Measurements from ENCODE around the gene CDC14A. TPM values are rescaled to one million over a fixed set of nuclear protein-coding genes. Genes with fewer than 3 reads are reported as not detected.

CDC14A gene
- polyA plus RNA-seq, 1 of the 3 experiments (the other 2 are of a cell fraction) = 2.2 TPM

DNA sequence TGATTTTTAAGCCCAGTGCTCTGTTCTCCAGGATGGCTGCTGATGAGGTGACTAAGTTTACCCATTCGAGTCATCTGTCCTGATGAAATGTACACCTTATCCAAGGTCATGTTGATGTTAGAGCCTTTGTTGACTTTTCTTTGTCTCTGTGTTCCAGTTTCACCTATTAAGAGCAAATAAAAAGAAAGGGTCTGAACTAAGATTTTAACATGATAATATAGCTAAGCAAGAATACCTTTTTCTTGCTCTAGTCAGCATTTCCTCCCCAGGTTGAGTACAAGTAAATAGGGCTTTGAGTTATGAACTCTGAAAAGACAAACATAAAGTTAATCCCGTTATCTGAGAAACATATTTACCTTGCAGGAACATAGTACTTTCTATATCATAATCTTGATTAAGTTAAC, 133.6 kb downstream of the CDC14A start:
- WGBS (ENCODE audit: low lambda C conversion rate) = 90% methylated on average over 2 of the region's 2 CpGs
- no peaks in the 10 kb centered on the region for H3K79me2 ChIP-seq (ENCODE audit: insufficient read depth)
- no peak for TF ChIP-seq USF1 (IDR thresholded peaks at IDR 0.05; ENCODE audit: borderline replicate concordance, low read depth)
- TF ChIP-seq MXI1 (IDR thresholded peaks at IDR 0.05; ENCODE audit: low read depth, low read length) = no peak
- no peak for TF ChIP-seq NFIC (IDR thresholded peaks at IDR 0.05; ENCODE audit: borderline replicate concordance)
- no peak for TF ChIP-seq EZH2phosphoT487 (IDR thresholded peaks at IDR 0.05; ENCODE audit: borderline replicate concordance, low read depth)
- no peak for TF ChIP-seq GABPA (IDR thresholded peaks at IDR 0.05; ENCODE audit: low read depth)
- TF ChIP-seq RAD21 (IDR thresholded peaks at IDR 0.05; ENCODE audit: low read length) = no peak
- TF ChIP-seq FOSL2 (IDR thresholded peaks at IDR 0.05; ENCODE audit: borderline replicate concordance, low read depth) = no peak
- TF ChIP-seq YY1 (IDR thresholded peaks at IDR 0.05; ENCODE audit: low read depth) = no peak
- TF ChIP-seq IRF3 (IDR thresholded peaks at IDR 0.05; ENCODE audit: low read depth, low read length) = no peak
- TF ChIP-seq ZBTB33 (IDR thresholded peaks at IDR 0.05; ENCODE audit: borderline replicate concordance, low read depth) = no peak
- TF ChIP-seq RFX5 (IDR thresholded peaks at IDR 0.05; ENCODE audit: low read length) = no peak
- no peak for TF ChIP-seq TAF1 (IDR thresholded peaks at IDR 0.05; ENCODE audit: borderline replicate concordance, low read depth, low read length)
- TF ChIP-seq JUND (IDR thresholded peaks at IDR 0.05) = no peak
- POLR2A ChIA-PET = no interaction called here
- H3K9me3 ChIP-seq = no peaks in the 10 kb centered on the region
- H2AFZ ChIP-seq (ENCODE audit: low read depth) = no peak overlapping the region
- H3K9ac ChIP-seq = no peak overlapping the region
- CTCF ChIA-PET = interaction anchor here (0.6 to 1.3 kb wide), 3 partner anchors 13 to 383 kb away, joined by 3 read pairs; no protein-coding TSS in a partner anchor
- H3K27ac ChIP-seq (ENCODE audit: low read depth in 2 of 2, low read length in 1 of 2) = no peak overlapping the region
- no peaks in the 10 kb centered on the region for H4K20me1 ChIP-seq (ENCODE audit: insufficient read depth)
- DNase-seq = no peak
- no peaks in the 10 kb centered on the region for H3K27me3 ChIP-seq (ENCODE audit: insufficient read depth)
- H3K4me1 ChIP-seq (ENCODE audit: control insufficient read depth in 1 of 2, insufficient read depth in 2 of 2, low read depth in 1 of 2, low read length in 1 of 2) = peaks cover 0 to 7% of the 10 kb centered on the region in 2 experiments; a peak in 1 of 4 replicates
- no peaks in the 10 kb centered on the region for H3F3A ChIP-seq (replicated peaks; ENCODE audit: insufficient read depth)
- H3K4me3 ChIP-seq (ENCODE audit: low read depth in 2 of 2, low read length in 1 of 2) = no peak overlapping the region
- H3K9me2 ChIP-seq = no peaks in the 10 kb centered on the region
- H3K36me3 ChIP-seq (replicated peaks in 1 of 2; ENCODE audit: control insufficient read depth in 1 of 2, insufficient read depth in 2 of 2, low read length in 1 of 2) = peaks cover 0 to 10% of the 10 kb centered on the region in 2 experiments
- H3K4me2 ChIP-seq = no peak overlapping the region

GRCh38 chr1:100494393-100495084, 142.2 kb downstream of the CDC14A start:
- Histone ChIP-seq H3F3A (replicated peaks; ENCODE audit: insufficient read depth) (no peaks in the 10 kb centered on the region), H2AFZ (ENCODE audit: low read depth) (no peak overlapping the region), H3K4me1 (ENCODE audit: control insufficient read depth in 1 of 2, insufficient read depth in 2 of 2, low read depth in 1 of 2, low read length in 1 of 2) (no peaks in the 10 kb centered on the region), H3K9me3 (no peaks in the 10 kb centered on the region), H3K9ac (no peak overlapping the region), H3K4me3 (ENCODE audit: low read depth in 2 of 2, low read length in 1 of 2) (no peak overlapping the region), H3K9me2 (no peaks in the 10 kb centered on the region), H3K27me3 (ENCODE audit: insufficient read depth) (no peaks in the 10 kb centered on the region), H4K20me1 (ENCODE audit: insufficient read depth) (no peaks in the 10 kb centered on the region), H3K79me2 (ENCODE audit: insufficient read depth) (no peaks in the 10 kb centered on the region), H3K36me3 (replicated peaks in 1 of 2; ENCODE audit: control insufficient read depth in 1 of 2, insufficient read depth in 2 of 2, low read length in 1 of 2) (peaks cover 4 to 6% of the 10 kb centered on the region in 2 experiments), H3K27ac (ENCODE audit: low read depth in 2 of 2, low read length in 1 of 2) (no peak overlapping the region), H3K4me2 (no peak overlapping the region)
- CTCF ChIA-PET = interaction anchor here (0.7 to 1.1 kb wide), 2 partner anchors 18 to 31 kb away, joined by 3 read pairs; no protein-coding TSS in a partner anchor
- TF ChIP-seq, protein P1, sequence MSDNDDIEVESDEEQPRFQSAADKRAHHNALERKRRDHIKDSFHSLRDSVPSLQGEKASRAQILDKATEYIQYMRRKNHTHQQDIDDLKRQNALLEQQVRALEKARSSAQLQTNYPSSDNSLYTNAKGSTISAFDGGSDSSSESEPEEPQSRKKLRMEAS (IDR thresholded peaks at IDR 0.05; ENCODE audit: low read depth) = no peak
- TF ChIP-seq EZH2phosphoT487 (IDR thresholded peaks at IDR 0.05; ENCODE audit: borderline replicate concordance, low read depth) = no peak
- POLR2A ChIA-PET = no interaction called here
- DNase-seq = no peak
- WGBS (ENCODE audit: low lambda C conversion rate) = 84% methylated on average over 4 of the region's 4 CpGs

All from SK-N-SH (cell line).